ENCODE results near the gene PITPNM1.

PITPNM1 gene

DNA sequence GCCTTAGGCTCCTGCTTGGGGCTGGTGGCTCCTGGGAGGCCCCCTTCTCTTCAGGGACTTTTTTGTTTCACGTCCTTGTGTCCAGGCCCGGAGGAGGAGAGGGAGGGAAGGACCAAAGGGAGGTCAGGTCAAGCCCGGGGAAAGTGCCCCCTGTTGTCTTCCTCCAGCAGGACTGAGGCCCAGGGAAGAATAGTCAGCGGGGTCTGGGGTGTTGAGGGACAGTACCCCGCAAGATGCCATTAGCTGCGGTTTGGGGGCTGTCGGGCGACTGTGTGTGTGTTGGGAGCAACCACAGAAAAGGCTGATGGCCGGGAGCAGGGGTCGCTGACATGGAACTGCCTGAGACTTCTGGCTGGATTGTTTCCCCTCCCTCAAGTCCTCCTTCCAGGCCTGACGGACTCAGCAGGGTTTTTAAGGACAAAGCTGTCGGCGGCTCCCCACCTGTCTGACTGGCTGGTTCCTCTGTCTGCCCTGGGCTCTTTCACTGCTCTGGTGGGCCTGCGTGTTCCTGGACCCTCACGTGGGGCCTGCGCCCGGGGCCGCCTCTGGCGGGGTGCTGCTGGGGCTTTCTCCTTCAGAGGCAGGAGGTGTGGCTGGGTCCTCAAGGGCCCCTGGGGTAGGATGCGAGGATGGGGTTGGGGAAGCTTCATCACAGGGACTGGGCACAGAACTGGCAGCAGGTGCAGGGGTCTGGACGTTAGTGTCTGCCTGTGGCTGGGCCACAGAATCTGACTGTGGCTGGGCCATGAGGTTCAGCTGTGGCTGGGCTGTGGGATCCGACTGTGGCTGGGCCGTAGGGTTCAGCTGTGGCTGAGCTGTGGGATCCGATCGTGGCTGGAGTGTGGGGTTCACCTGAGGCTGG is 54.1 kb downstream of the PITPNM1 start:
- POLR2A ChIA-PET = no interaction called here
- no peak for DNase-seq (ENCODE audit: low read depth, low spot score)
- CTCF ChIA-PET = no interaction called here

GRCh38 chr11:67449116-67449844 is 55.9 kb downstream of the PITPNM1 start:
- no peak for TF ChIP-seq CTCF (IDR thresholded peaks at IDR 0.05; ENCODE audit: insufficient read depth, low read length, missing control alignments)
- no peak overlapping the region for H3K4me3 ChIP-seq (ENCODE audit: low read depth, low read length)
- ChIA-PET POLR2A (no interaction called here), CTCF (no interaction called here)
- DNase-seq (ENCODE audit: low read depth, low spot score) = no peak

More for the DNA sequence above, 54.1 kb downstream of the PITPNM1 start:
- TF ChIP-seq CTCF (IDR thresholded peaks at IDR 0.05; ENCODE audit: insufficient read depth, low read length, missing control alignments) = no peak
- H3K4me3 ChIP-seq (ENCODE audit: low read depth, low read length) = no peak overlapping the region

- POLR2A ChIA-PET = no interaction called here
- H3K4me3 ChIP-seq (ENCODE audit: low read depth, low read length) = no peak overlapping the region
- no peak for TF ChIP-seq CTCF (IDR thresholded peaks at IDR 0.05; ENCODE audit: insufficient read depth, low read length, missing control alignments)
- no peak for DNase-seq (ENCODE audit: low read depth, low spot score)
- CTCF ChIA-PET = no interaction called here
These were observed 56.9 kb downstream of the PITPNM1 start for GRCh38 chr11:67448220-67448609.

GRCh38 chr11:67445515-67445914 is 59.6 kb downstream of the PITPNM1 start:
- CTCF ChIA-PET = no interaction called here
- POLR2A ChIA-PET = no interaction called here
- H3K4me3 ChIP-seq (ENCODE audit: low read depth, low read length) = no peak overlapping the region
- DNase-seq (ENCODE audit: low read depth, low spot score) = no peak
- no peak for TF ChIP-seq CTCF (IDR thresholded peaks at IDR 0.05; ENCODE audit: insufficient read depth, low read length, missing control alignments)

GRCh38 chr11:67442504-67443404 is 62.4 kb downstream of the PITPNM1 start:
- CTCF ChIA-PET = no interaction called here
- TF ChIP-seq CTCF (IDR thresholded peaks at IDR 0.05; ENCODE audit: insufficient read depth, low read length, missing control alignments) = no peak
- peak overlapping the region; percentile 85 for H3K4me3 ChIP-seq (ENCODE audit: low read depth, low read length)
- POLR2A ChIA-PET = interaction anchor here (0.6 to 1.0 kb wide), 3 partner anchors 10 to 62 kb away, joined by 3 to 6 read pairs (median 5); no protein-coding TSS in a partner anchor
- DNase-seq (ENCODE audit: low read depth, low spot score) = no peak
